Activated CD4-positive, alpha-beta memory T cell treated with anti-CD3 and anti-CD28 coated beads, Interleukin-2, amount 10 ng/mL, durations not matched to agents 7 days and 5 days (primary cell): Measurements from ENCODE around the gene ATF4. TPM values are rescaled to one million over a fixed set of nuclear protein-coding genes. Genes with fewer than 3 reads are reported as not detected.

Experiments
- CTCF ChIA-PET: fragments of 350-600 bp; sonication (Branson Sonifier 250); formaldehyde crosslinking; loops from one replicate; lab custom pipeline; 2021; ENCODE audit warnings: antibody characterized with exemption, inconsistent platforms; lab: Charles Lee
- POLR2A ChIA-PET: fragments of 350-600 bp; sonication (Branson Sonifier 250); formaldehyde crosslinking; loops from one replicate; lab custom pipeline; 2021; ENCODE audit warnings: antibody characterized with exemption; lab: Charles Lee
- DNase-seq: peaks from one replicate; pipeline ENCODE4 v3.0.0-alpha.2; 2020
- H3K27ac Mint-ChIP-seq: one replicate; pipeline ENCODE4 v1.8.0; 2021; ENCODE audit warnings: mild to moderate bottlenecking, mixed read lengths
- H3K27me3 Mint-ChIP-seq: one replicate; pipeline ENCODE4 v1.8.0; 2021; ENCODE audit warnings: mixed read lengths
- H3K36me3 Mint-ChIP-seq: one replicate; pipeline ENCODE4 v1.8.0; 2021; ENCODE audit warnings: low read depth, mixed read lengths
- H3K4me1 Mint-ChIP-seq: one replicate; pipeline ENCODE4 v1.8.0; 2021; ENCODE audit warnings: mixed read lengths
- H3K4me3 Mint-ChIP-seq: one replicate; pipeline ENCODE4 v1.8.0; 2021; ENCODE audit warnings: mild to moderate bottlenecking, mixed read lengths
- H3K9me3 Mint-ChIP-seq: one replicate; pipeline ENCODE4 v1.8.0; 2021; ENCODE audit warnings: mixed read lengths
- total RNA-seq, 2 experiments: library from RNA; stranded (reverse); gene quantifications; one replicate each; pipeline ENCODE4 v1.2.3, GENCODE V29; 2021

ATF4 gene
- total RNA-seq, 2 experiments from 2014 or later, result 456 to 460 TPM

GRCh38 chr22:39480557-39480956, 39.8 kb upstream of the ATF4 start:
- CTCF ChIA-PET, result no interaction called here
- Mint-ChIP-seq H3K27ac (no peak overlapping the region), H3K4me3 (no peak overlapping the region), H3K4me1 (no peaks in the 10 kb centered on the region), H3K27me3 (peaks cover 2% of the 10 kb centered on the region), H3K36me3 (no peaks in the 10 kb centered on the region), H3K9me3 (no peaks in the 10 kb centered on the region)
- POLR2A ChIA-PET, result no interaction called here
- no peak for DNase-seq

- POLR2A ChIA-PET, result no interaction called here
- Mint-ChIP-seq H3K9me3 (no peaks in the 10 kb centered on the region), H3K4me1 (no peaks in the 10 kb centered on the region), H3K27ac (no peak overlapping the region), H3K4me3 (no peak overlapping the region), H3K36me3 (no peaks in the 10 kb centered on the region), H3K27me3 (peaks cover 2% of the 10 kb centered on the region)
- CTCF ChIA-PET, result interaction anchor here (0.6 kb wide), 1 partner anchor 854 kb away, joined by 4 read pairs; no protein-coding TSS in a partner anchor
- no peak for DNase-seq
Measured at GRCh38 chr22:39481054-39481453, 39.3 kb upstream of the ATF4 start.

- Mint-ChIP-seq H3K4me1 (no peaks in the 10 kb centered on the region), H3K27me3 (peaks cover 2% of the 10 kb centered on the region), H3K36me3 (no peaks in the 10 kb centered on the region), H3K9me3 (no peaks in the 10 kb centered on the region), H3K27ac (no peak overlapping the region), H3K4me3 (no peak overlapping the region)
- POLR2A ChIA-PET, result no interaction called here
- CTCF ChIA-PET, result interaction anchor here (0.6 kb wide), 1 partner anchor 853 kb away, joined by 4 read pairs; no protein-coding TSS in a partner anchor
- DNase-seq, result no peak
Measured at GRCh38 chr22:39481595-39481994, 38.8 kb upstream of the ATF4 start.

- no peaks in the 10 kb centered on the region for H3K9me3 Mint-ChIP-seq
- no peak overlapping the region for H3K27ac Mint-ChIP-seq
- H3K36me3 Mint-ChIP-seq, result no peaks in the 10 kb centered on the region
- H3K4me3 Mint-ChIP-seq, result no peak overlapping the region
- H3K27me3 Mint-ChIP-seq, result peaks cover 2% of the 10 kb centered on the region
- CTCF ChIA-PET, result no interaction called here
- no peaks in the 10 kb centered on the region for H3K4me1 Mint-ChIP-seq
- POLR2A ChIA-PET, result interaction anchor here (0.8 kb wide), 1 partner anchor 22 kb away, joined by 3 read pairs; no protein-coding TSS in a partner anchor
- DNase-seq, result no peak
Measured at GRCh38 chr22:39482768-39483167, 37.6 kb upstream of the ATF4 start.

GRCh38 chr22:39486951-39487825, 33.2 kb upstream of the ATF4 start:
- H3K9me3 Mint-ChIP-seq, result no peaks in the 10 kb centered on the region
- ChIA-PET CTCF (no interaction called here), POLR2A (no interaction called here)
- no peak overlapping the region for H3K27ac Mint-ChIP-seq
- H3K36me3 Mint-ChIP-seq, result no peaks in the 10 kb centered on the region
- H3K27me3 Mint-ChIP-seq, result peaks cover 2% of the 10 kb centered on the region
- no peak overlapping the region for H3K4me3 Mint-ChIP-seq
- peaks cover 5% of the 10 kb centered on the region for H3K4me1 Mint-ChIP-seq
- no peak for DNase-seq

GRCh38 chr22:39487826-39488520, 32.4 kb upstream of the ATF4 start:
- no peaks in the 10 kb centered on the region for H3K36me3 Mint-ChIP-seq
- no peak for DNase-seq
- POLR2A ChIA-PET, result no interaction called here
- H3K27ac Mint-ChIP-seq, result no peak overlapping the region
- H3K4me1 Mint-ChIP-seq, result peaks cover 5% of the 10 kb centered on the region
- no peak overlapping the region for H3K4me3 Mint-ChIP-seq
- CTCF ChIA-PET, result no interaction called here
- no peaks in the 10 kb centered on the region for H3K9me3 Mint-ChIP-seq
- peaks cover 2% of the 10 kb centered on the region for H3K27me3 Mint-ChIP-seq

DNA sequence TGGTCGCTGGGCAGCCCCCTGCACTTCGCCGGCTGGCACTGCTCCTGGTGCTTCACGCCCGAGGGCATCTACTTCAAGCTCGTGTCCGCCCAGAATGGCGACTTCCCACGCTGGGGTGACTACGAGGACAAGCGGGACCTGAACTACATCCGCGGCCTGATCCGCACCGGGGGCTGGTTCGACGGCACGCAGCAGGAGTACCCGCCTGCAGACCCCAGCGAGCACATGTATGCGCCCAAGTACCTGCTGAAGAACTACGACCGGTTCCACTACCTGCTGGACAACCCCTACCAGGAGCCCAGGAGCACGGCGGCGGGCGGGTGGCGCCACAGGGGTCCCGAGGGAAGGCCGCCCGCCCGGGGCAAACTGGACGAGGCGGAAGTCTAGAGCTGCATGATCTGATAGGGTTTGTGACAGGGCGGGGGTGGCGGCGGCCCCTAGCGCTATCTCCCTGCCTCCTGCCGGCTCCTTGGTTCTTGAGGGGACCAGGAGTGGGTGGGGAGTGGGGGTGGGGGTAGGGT, 31.7 kb upstream of the ATF4 start:
- CTCF ChIA-PET, result no interaction called here
- DNase-seq, result no peak
- H3K27me3 Mint-ChIP-seq, result peaks cover 4% of the 10 kb centered on the region

DNA sequence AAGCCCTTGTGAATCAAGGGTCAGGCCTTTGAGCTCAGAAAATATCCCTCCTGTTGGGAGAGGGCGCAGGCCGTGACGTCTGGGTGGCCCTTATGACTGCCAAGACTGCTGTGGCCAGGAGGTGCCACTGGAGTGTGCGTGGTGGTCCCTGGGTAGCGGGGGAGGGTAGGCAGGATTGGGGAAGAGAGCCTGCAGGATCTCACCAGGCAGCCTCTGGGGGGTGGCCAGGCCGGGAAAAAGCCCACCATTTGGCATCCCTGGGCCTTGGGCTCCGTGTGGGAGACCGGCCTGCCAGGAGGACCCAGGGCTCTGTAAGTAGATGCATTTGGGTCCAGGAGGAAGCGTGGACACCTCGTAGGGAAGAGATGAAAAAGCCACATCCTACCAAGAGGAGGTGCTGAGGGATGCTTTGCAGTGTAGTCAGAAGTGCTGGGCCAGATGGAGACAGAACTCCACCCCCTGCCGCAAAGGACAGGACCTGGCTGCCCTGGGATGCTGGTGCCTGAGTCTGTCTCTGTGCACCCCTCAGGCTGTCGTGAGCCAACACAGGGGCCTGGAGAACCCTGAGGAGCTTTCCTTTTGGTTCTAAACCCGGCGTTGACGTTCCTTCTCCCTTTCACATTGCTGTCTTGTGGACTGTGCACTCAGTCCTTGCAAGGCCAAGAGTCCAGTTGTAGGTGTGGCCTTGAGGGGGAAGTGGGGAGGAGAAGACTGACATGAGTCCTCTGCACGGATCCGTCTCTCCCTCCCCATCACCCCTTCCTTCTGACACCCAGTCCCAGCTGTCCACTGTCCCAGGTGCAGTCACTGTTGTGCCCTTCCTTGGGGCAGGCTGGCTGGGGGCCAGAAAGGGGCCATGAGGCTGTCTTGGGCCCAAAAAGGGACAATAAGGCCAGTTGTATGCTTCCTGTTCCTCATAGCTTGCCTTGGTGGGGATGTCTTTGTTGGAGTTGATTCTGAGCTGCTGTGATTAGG, 31.0 kb upstream of the ATF4 start:
- Mint-ChIP-seq H3K27me3 (peaks cover 2% of the 10 kb centered on the region), H3K4me1 (peaks cover 10% of the 10 kb centered on the region), H3K36me3 (no peaks in the 10 kb centered on the region), H3K27ac (no peak overlapping the region), H3K4me3 (no peak overlapping the region), H3K9me3 (no peaks in the 10 kb centered on the region)
- no peak for DNase-seq
- ChIA-PET CTCF (interaction anchor here (0.8 to 10.1 kb wide), 7 partner anchors 9 to 535 kb away, joined by 3 to 210 read pairs (median 5); partner anchors contain the start of genes MIEF1, RPS19BP1 and TAB1), POLR2A (interaction anchor here (0.7 to 4.1 kb wide), 7 partner anchors 13 to 555 kb away, joined by 3 to 42 read pairs (median 7); partner anchors contain the start of genes ATF4, MIEF1, RPL3 and TAB1)

More for the DNA sequence above, 31.7 kb upstream of the ATF4 start:
- POLR2A ChIA-PET, result no interaction called here
- Mint-ChIP-seq H3K4me1 (peaks cover 10% of the 10 kb centered on the region), H3K9me3 (no peaks in the 10 kb centered on the region), H3K27ac (no peak overlapping the region), H3K4me3 (no peak overlapping the region), H3K36me3 (no peaks in the 10 kb centered on the region)

- no peaks in the 10 kb centered on the region for H3K36me3 Mint-ChIP-seq
- no peak overlapping the region for H3K27ac Mint-ChIP-seq
- H3K4me1 Mint-ChIP-seq, result peaks cover 14% of the 10 kb centered on the region
- no peaks in the 10 kb centered on the region for H3K9me3 Mint-ChIP-seq
- CTCF ChIA-PET, result interaction anchor here (0.6 to 10.1 kb wide), 10 partner anchors 8 to 549 kb away, joined by 3 to 210 read pairs (median 5); partner anchors contain the start of genes MIEF1, RPS19BP1 and TAB1
- H3K4me3 Mint-ChIP-seq, result no peak overlapping the region
- peaks cover 2% of the 10 kb centered on the region for H3K27me3 Mint-ChIP-seq
- DNase-seq, result peak; percentile 82
- POLR2A ChIA-PET, result interaction anchor here (0.7 to 4.1 kb wide), 7 partner anchors 12 to 554 kb away, joined by 3 to 42 read pairs (median 7); partner anchors contain the start of genes ATF4, MIEF1, RPL3 and TAB1
Measured at GRCh38 chr22:39490135-39490798, 30.1 kb upstream of the ATF4 start.

DNA sequence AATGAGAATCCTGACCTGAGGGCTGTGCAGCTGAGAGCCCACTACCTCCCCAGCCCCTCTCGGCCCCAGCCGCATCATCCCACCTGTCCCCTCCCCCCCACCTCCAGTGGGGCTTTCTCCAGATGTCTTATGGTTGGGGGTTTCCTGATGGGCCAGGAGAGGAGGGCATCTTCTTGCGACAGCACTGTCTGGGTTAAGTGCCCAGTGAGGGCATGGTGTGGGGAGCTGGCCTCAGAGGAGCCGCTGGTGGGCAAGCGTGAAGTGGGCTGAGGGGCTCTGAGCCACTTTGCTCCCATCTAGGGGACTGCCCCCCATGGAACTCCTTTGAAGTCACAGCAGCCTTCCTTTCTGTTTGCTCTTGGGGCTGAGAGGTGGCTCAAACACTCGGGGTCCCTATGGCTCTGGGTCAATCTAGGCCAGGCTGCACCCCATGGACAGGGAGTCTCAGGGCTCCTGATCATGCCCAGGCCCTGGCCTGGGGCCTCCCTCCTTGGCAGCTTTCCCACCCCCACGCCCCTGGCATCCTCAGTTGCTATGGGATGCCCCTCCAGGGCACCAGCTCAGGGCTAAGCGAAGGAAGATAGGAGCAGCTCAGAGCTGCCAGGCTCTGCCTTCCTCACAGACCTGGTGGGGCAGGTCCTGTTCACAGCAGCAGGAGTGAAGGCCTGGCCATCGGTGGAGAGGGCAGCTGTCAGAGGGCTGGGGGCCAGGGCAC, 29.2 kb upstream of the ATF4 start:
- no peak overlapping the region for H3K27ac Mint-ChIP-seq
- peaks cover 14% of the 10 kb centered on the region for H3K4me1 Mint-ChIP-seq
- peaks cover 2% of the 10 kb centered on the region for H3K27me3 Mint-ChIP-seq
- CTCF ChIA-PET, result interaction anchor here (0.6 to 10.1 kb wide), 6 partner anchors 11 to 549 kb away, joined by 3 to 210 read pairs (median 5); partner anchors contain the start of genes MIEF1 and RPS19BP1
- no peaks in the 10 kb centered on the region for H3K36me3 Mint-ChIP-seq
- H3K4me3 Mint-ChIP-seq, result no peak overlapping the region
- H3K9me3 Mint-ChIP-seq, result no peaks in the 10 kb centered on the region
- DNase-seq, result no peak
- POLR2A ChIA-PET, result interaction anchor here (1.4 to 4.1 kb wide), 5 partner anchors 11 to 553 kb away, joined by 5 to 42 read pairs (median 12); partner anchors contain the start of genes ATF4, MIEF1 and RPL3

DNA sequence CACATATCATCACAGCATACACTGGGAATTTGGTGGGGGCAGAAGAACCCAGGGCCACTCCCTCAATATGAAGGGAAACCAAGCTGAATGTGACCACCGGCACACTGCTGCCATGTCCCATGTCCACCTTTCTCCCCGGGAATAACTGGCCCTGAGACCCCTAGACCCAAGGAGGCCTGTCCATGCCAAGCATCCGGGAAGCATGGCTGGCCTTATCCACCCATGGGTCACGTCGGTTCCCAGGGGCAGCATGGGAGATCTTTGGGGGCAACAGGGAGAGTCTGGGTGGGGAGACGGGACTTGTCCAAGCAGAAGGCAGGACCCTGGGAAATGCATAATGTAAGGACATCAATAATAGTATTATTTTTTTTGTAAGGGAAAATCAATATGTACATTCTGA, 28.7 kb upstream of the ATF4 start:
- POLR2A ChIA-PET, result interaction anchor here (1.9 to 4.1 kb wide), 3 partner anchors 11 to 33 kb away, joined by 5 to 42 read pairs (median 15); partner anchors contain the start of genes ATF4 and MIEF1
- no peak overlapping the region for H3K27ac Mint-ChIP-seq
- no peak overlapping the region for H3K4me3 Mint-ChIP-seq
- H3K4me1 Mint-ChIP-seq, result peaks cover 14% of the 10 kb centered on the region
- no peak for DNase-seq
- CTCF ChIA-PET, result interaction anchor here (2.7 to 10.1 kb wide), 2 partner anchors 10 to 38 kb away, joined by 10 to 210 read pairs; partner anchors contain the start of genes MIEF1 and RPS19BP1
- H3K36me3 Mint-ChIP-seq, result no peaks in the 10 kb centered on the region
- peaks cover 2% of the 10 kb centered on the region for H3K27me3 Mint-ChIP-seq
- no peaks in the 10 kb centered on the region for H3K9me3 Mint-ChIP-seq
